HEK293 (cell line): ENCODE data around the gene MMP14.

Experiments
- CTCF ChIA-PET: fragments of 350-600 bp; formaldehyde crosslinking; extraction: SDS; loops from one replicate; lab custom pipeline; 2021; ENCODE audit warnings: antibody characterized with exemption; lab: Yijun Ruan, JAX
- POLR2A ChIA-PET: fragments of 300-600 bp; formaldehyde crosslinking; extraction: SDS; loops from one replicate; lab custom pipeline; 2020; ENCODE audit warnings: antibody characterized with exemption, inconsistent platforms; lab: Yijun Ruan, JAX
- H3K27ac ChIP-seq: fragments of 200-500 bp; sonication (Bioruptor generic); 2 replicates; pipeline ENCODE4 v1.5.1; 2014; ENCODE audit warnings: low read depth, low read length, control low read depth, inconsistent platforms; ENCODE audit errors: extremely low read depth
- H3K36me3 ChIP-seq, 2 experiments: fragments of 200-500 bp in 1 of 2; sonication (Bioruptor generic) in 1 of 2; 1 replicate in 1 of 2; 2 replicates in 1 of 2; pipeline ENCODE4 v1.5.1; 2014 to 2017; ENCODE audit warnings: inconsistent platforms in 2 of 2, low read length in 2 of 2; ENCODE audit not compliant: control insufficient read depth in 2 of 2, insufficient read depth in 1 of 2
- H3K4me1 ChIP-seq: fragments of 200-500 bp; sonication (Bioruptor generic); 2 replicates; pipeline ENCODE4 v1.5.1; 2014; ENCODE audit warnings: mild to moderate bottlenecking, low read length, inconsistent platforms; ENCODE audit not compliant: control insufficient read depth, insufficient read depth
- H3K4me3 ChIP-seq: 2 replicates; pipeline ENCODE4 v1.5.1; 2011; ENCODE audit warnings: low read depth, mild to moderate bottlenecking, control low read depth, low read length, moderate library complexity
- H3K9me3 ChIP-seq: fragments of 200-500 bp; sonication (Bioruptor generic); 2 replicates; pipeline ENCODE4 v1.5.1; 2014; ENCODE audit warnings: low read depth, low read length, inconsistent platforms; ENCODE audit not compliant: control insufficient read depth, insufficient read depth
- GLIS1 ChIP-seq: fragments of 450-650 bp; formaldehyde crosslinking; IDR thresholded peaks from 2 replicates; pipeline ENCODE4 v1.5.1; 2016; ENCODE audit warnings: missing biosample characterization, missing genetic modification characterization
- IKZF3 ChIP-seq: fragments of 450-650 bp; IDR thresholded peaks from 2 replicates; pipeline ENCODE4 v1.5.0; 2018; ENCODE audit warnings: missing biosample characterization, mild to moderate bottlenecking, missing genetic modification characterization, moderate library complexity
- KLF17 ChIP-seq: fragments of 450-650 bp; formaldehyde crosslinking; IDR thresholded peaks from 2 replicates; pipeline ENCODE4 v1.5.1; 2016; ENCODE audit warnings: missing biosample characterization, missing genetic modification characterization
- SETDB1 ChIP-seq: IDR thresholded peaks from one replicate; pipeline ENCODE4 v1.6.1; 2017; ENCODE audit warnings: mild to moderate bottlenecking, low read length, moderate library complexity, mixed read lengths; ENCODE audit not compliant: insufficient read length
- TCF7L2 ChIP-seq: IDR thresholded peaks from 2 replicates; pipeline ENCODE4 v1.6.1; 2011; ENCODE audit warnings: low read depth, mild to moderate bottlenecking, inconsistent platforms, low read length, moderate library complexity, borderline replicate concordance
- YY2 ChIP-seq: fragments of 450-650 bp; formaldehyde crosslinking; IDR thresholded peaks from 2 replicates; pipeline ENCODE4 v1.5.1; 2016; ENCODE audit warnings: missing biosample characterization, missing genetic modification characterization
- ZBTB21 ChIP-seq: fragments of 450-650 bp; formaldehyde crosslinking; IDR thresholded peaks from 2 replicates; pipeline ENCODE4 v1.5.1; 2017; ENCODE audit warnings: missing biosample characterization, missing genetic modification characterization
- ZBTB7A ChIP-seq: fragments of 450-650 bp; formaldehyde crosslinking; IDR thresholded peaks from 2 replicates; pipeline ENCODE4 v1.5.1; 2016; ENCODE audit warnings: low read depth, missing biosample characterization, missing genetic modification characterization
- ZNF16 ChIP-seq: fragments of 450-650 bp; formaldehyde crosslinking; IDR thresholded peaks from 2 replicates; pipeline ENCODE4 v1.5.1; 2016; ENCODE audit warnings: low read depth, missing biosample characterization, missing genetic modification characterization
- ZNF174 ChIP-seq: fragments of 450-650 bp; formaldehyde crosslinking; IDR thresholded peaks from 2 replicates; pipeline ENCODE4 v1.5.0; 2017; ENCODE audit warnings: missing biosample characterization, mild to moderate bottlenecking, missing genetic modification characterization
- ZNF175 ChIP-seq: fragments of 450-650 bp; formaldehyde crosslinking; IDR thresholded peaks from 2 replicates; pipeline ENCODE4 v1.5.1; 2016; ENCODE audit warnings: missing biosample characterization, missing genetic modification characterization
- ZNF26 ChIP-seq: fragments of 450-650 bp; formaldehyde crosslinking; IDR thresholded peaks from 2 replicates; pipeline ENCODE4 v1.5.1; 2016; ENCODE audit warnings: missing biosample characterization, missing genetic modification characterization
- ZNF280D ChIP-seq: fragments of 450-650 bp; formaldehyde crosslinking; IDR thresholded peaks from 2 replicates; pipeline ENCODE4 v1.5.1; 2016; ENCODE audit warnings: missing biosample characterization, missing genetic modification characterization
- ZNF426 ChIP-seq: fragments of 450-650 bp; formaldehyde crosslinking; IDR thresholded peaks from 2 replicates; pipeline ENCODE4 v1.5.1; 2017; ENCODE audit warnings: missing biosample characterization, missing genetic modification characterization, mild to moderate bottlenecking, inconsistent platforms, moderate library complexity
- ZNF48 ChIP-seq: fragments of 450-650 bp; formaldehyde crosslinking; IDR thresholded peaks from 2 replicates; pipeline ENCODE4 v1.5.1; 2016; ENCODE audit warnings: missing biosample characterization, missing genetic modification characterization
- ZNF548 ChIP-seq: fragments of 450-650 bp; formaldehyde crosslinking; IDR thresholded peaks from 2 replicates; pipeline ENCODE4 v1.5.1; 2016; ENCODE audit warnings: missing biosample characterization, missing genetic modification characterization
- ZNF580 ChIP-seq: fragments of 450-650 bp; formaldehyde crosslinking; IDR thresholded peaks from 2 replicates; pipeline ENCODE4 v1.5.1; 2016; ENCODE audit warnings: missing biosample characterization, missing genetic modification characterization
- ZNF707 ChIP-seq: fragments of 450-650 bp; formaldehyde crosslinking; IDR thresholded peaks from 2 replicates; pipeline ENCODE4 v1.5.1; 2016; ENCODE audit warnings: missing biosample characterization, missing genetic modification characterization
- ZNF777 ChIP-seq: fragments of 450-650 bp; formaldehyde crosslinking; IDR thresholded peaks from 2 replicates; pipeline ENCODE4 v1.5.1; 2017; ENCODE audit warnings: missing biosample characterization, missing genetic modification characterization, borderline replicate concordance
- ZNF843 ChIP-seq: fragments of 450-650 bp; formaldehyde crosslinking; IDR thresholded peaks from 2 replicates; pipeline ENCODE4 v1.5.1; 2016; ENCODE audit warnings: missing biosample characterization, missing genetic modification characterization
- TF ChIP-seq, protein P1 (sequence below): fragments of 450-650 bp; formaldehyde crosslinking; IDR thresholded peaks from 2 replicates; pipeline ENCODE4 v1.5.1; 2016; ENCODE audit warnings: missing biosample characterization, missing genetic modification characterization
- TF ChIP-seq, protein P2 (sequence below): fragments of 450-650 bp; formaldehyde crosslinking; IDR thresholded peaks from 2 replicates; pipeline ENCODE4 v1.5.1; 2016; ENCODE audit warnings: missing biosample characterization, missing genetic modification characterization
- TF ChIP-seq, protein P3 (sequence below): fragments of 450-650 bp; IDR thresholded peaks from 2 replicates; pipeline ENCODE4 v1.5.1; 2018; ENCODE audit warnings: missing biosample characterization, mild to moderate bottlenecking, missing genetic modification characterization

The MMP14 gene

GRCh38 chr14:22852940-22853767, 16.8 kb downstream of the MMP14 start:
- Histone ChIP-seq H3K9me3 (no peaks in the 10 kb centered on the region), H3K36me3 (no peaks in the 10 kb centered on the region), H3K4me3 (peak overlapping the region; percentile 50), H3K4me1 (no peaks in the 10 kb centered on the region), H3K27ac (no peak overlapping the region)
- ChIA-PET CTCF (interaction anchor here (0.6 to 9.7 kb wide), 60 partner anchors 10 to 536 kb away, joined by 3 to 115 read pairs (median 4); partner anchors contain the start of genes MMP14, MRPL52, OR6J1 and OXA1L), POLR2A (interaction anchor here (0.6 to 2.5 kb wide), 2 partner anchors 30 to 65 kb away, joined by 3 to 6 read pairs; no protein-coding TSS in a partner anchor)
- TF ChIP-seq ZNF843 (tag by site-specific recombination): no peak
- no peak for TF ChIP-seq ZNF16 (tag by site-specific recombination)
- TF ChIP-seq ZNF48 (tag by site-specific recombination): no peak
- no peak for TF ChIP-seq ZNF777 (tag by site-specific recombination)
- no peak for TF ChIP-seq ZNF548 (tag by site-specific recombination)
- TF ChIP-seq ZNF26 (tag by site-specific recombination): no peak
- TF ChIP-seq GLIS1 (tag by site-specific recombination): no peak; the same call in none of the 2 replicates
- no peak for TF ChIP-seq IKZF3 (tag by site-specific recombination)
- TF ChIP-seq TCF7L2: no peak
- TF ChIP-seq ZNF280D: no peak
- TF ChIP-seq SETDB1: no peak
- TF ChIP-seq, protein P1, sequence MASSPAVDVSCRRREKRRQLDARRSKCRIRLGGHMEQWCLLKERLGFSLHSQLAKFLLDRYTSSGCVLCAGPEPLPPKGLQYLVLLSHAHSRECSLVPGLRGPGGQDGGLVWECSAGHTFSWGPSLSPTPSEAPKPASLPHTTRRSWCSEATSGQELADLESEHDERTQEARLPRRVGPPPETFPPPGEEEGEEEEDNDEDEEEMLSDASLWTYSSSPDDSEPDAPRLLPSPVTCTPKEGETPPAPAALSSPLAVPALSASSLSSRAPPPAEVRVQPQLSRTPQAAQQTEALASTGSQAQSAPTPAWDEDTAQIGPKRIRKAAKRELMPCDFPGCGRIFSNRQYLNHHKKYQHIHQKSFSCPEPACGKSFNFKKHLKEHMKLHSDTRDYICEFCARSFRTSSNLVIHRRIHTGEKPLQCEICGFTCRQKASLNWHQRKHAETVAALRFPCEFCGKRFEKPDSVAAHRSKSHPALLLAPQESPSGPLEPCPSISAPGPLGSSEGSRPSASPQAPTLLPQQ (tag by site-specific recombination): peak; percentile 48; the same call in 1 of the 2 replicates
- 0 out of 2 replicates have a peak, but pooled peaks have one; percentile 48 for TF ChIP-seq ZBTB7A (tag by site-specific recombination)
- no peak; the same call in 1 of the 2 replicates for TF ChIP-seq YY2 (tag by site-specific recombination)
- TF ChIP-seq ZNF175 (tag by site-specific recombination): no peak
- no peak for TF ChIP-seq ZNF174 (tag by site-specific recombination)
- no peak for TF ChIP-seq ZNF707 (tag by site-specific recombination)
- TF ChIP-seq KLF17 (tag by site-specific recombination): peak; percentile 60; the same call in 1 of the 2 replicates
- TF ChIP-seq, protein P2, sequence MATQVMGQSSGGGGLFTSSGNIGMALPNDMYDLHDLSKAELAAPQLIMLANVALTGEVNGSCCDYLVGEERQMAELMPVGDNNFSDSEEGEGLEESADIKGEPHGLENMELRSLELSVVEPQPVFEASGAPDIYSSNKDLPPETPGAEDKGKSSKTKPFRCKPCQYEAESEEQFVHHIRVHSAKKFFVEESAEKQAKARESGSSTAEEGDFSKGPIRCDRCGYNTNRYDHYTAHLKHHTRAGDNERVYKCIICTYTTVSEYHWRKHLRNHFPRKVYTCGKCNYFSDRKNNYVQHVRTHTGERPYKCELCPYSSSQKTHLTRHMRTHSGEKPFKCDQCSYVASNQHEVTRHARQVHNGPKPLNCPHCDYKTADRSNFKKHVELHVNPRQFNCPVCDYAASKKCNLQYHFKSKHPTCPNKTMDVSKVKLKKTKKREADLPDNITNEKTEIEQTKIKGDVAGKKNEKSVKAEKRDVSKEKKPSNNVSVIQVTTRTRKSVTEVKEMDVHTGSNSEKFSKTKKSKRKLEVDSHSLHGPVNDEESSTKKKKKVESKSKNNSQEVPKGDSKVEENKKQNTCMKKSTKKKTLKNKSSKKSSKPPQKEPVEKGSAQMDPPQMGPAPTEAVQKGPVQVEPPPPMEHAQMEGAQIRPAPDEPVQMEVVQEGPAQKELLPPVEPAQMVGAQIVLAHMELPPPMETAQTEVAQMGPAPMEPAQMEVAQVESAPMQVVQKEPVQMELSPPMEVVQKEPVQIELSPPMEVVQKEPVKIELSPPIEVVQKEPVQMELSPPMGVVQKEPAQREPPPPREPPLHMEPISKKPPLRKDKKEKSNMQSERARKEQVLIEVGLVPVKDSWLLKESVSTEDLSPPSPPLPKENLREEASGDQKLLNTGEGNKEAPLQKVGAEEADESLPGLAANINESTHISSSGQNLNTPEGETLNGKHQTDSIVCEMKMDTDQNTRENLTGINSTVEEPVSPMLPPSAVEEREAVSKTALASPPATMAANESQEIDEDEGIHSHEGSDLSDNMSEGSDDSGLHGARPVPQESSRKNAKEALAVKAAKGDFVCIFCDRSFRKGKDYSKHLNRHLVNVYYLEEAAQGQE: no peak
- TF ChIP-seq, protein P3, sequence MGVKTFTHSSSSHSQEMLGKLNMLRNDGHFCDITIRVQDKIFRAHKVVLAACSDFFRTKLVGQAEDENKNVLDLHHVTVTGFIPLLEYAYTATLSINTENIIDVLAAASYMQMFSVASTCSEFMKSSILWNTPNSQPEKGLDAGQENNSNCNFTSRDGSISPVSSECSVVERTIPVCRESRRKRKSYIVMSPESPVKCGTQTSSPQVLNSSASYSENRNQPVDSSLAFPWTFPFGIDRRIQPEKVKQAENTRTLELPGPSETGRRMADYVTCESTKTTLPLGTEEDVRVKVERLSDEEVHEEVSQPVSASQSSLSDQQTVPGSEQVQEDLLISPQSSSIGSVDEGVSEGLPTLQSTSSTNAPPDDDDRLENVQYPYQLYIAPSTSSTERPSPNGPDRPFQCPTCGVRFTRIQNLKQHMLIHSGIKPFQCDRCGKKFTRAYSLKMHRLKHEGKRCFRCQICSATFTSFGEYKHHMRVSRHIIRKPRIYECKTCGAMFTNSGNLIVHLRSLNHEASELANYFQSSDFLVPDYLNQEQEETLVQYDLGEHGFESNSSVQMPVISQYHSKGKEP (tag by site-specific recombination): no peak
- TF ChIP-seq ZNF580 (tag by site-specific recombination): no peak
- TF ChIP-seq ZNF426: no peak
- no peak for TF ChIP-seq ZBTB21 (tag by site-specific recombination)
